A549 treated with AZD9567 at 1 μM for 4 hours (cell line): Measurements from ENCODE around the gene SF3B4. TPM values are rescaled to one million over a fixed set of nuclear protein-coding genes. Genes with fewer than 3 reads are reported as not detected.

Source experiments
- total RNA-seq: library from RNA; stranded (reverse); fragments of 200-300 nt; extraction: Qiagen RNA extraction; gene quantifications from 5 replicates; pipeline ENCODE4 v1.2.3, GENCODE V29; 2022; ENCODE audit not compliant: insufficient read depth

SF3B4 gene
- 116 to 136 TPM (median 125 TPM) in 5 replicates for total RNA-seq

GRCh38 chr1:149927563-149928400 lies at the start of gene SF3B4:
Gene SF3B4 (minus strand): TSS chr1:149927803. CDS start chr1:149927759, 44 bp downstream.

GRCh38 chr1:149936170-149936991 lies 8.8 kb upstream of the SF3B4 start, which contains the start of gene MTMR11:
Gene MTMR11 (minus strand): TSS chr1:149936879. CDS start chr1:149936647, 232 bp downstream.

GRCh38 chr1:149917571-149918144 lies 9.9 kb downstream of the SF3B4 start, which contains the start of gene SV2A:
Gene SV2A (minus strand): TSS chr1:149917844. CDS start chr1:149913840, 4,004 bp downstream.

GRCh38 chr1:149899460-149900284 lies 27.9 kb downstream of the SF3B4 start, which contains the start of gene BOLA1:
Gene BOLA1 (plus strand): TSS chr1:149899568. CDS start chr1:149900060, 492 bp downstream.

Other genes starting within 250 kb of the SF3B4 start
- gene FCGR1A, start 145.1 kb downstream of the SF3B4 start, total RNA-seq: not detected in 5 replicates
- 11.9 to 23.7 TPM (median 21.8 TPM) in 5 replicates for gene BOLA1, start 28.2 kb downstream of the SF3B4 start, total RNA-seq
- gene SV2A, start 10.0 kb downstream of the SF3B4 start, total RNA-seq: 0.08 to 0.16 TPM (median 0.10 TPM) in 4 of 5 replicates, not detected in the other
- gene MTMR11, start 9.1 kb upstream of the SF3B4 start, total RNA-seq: 2.8 to 7.8 TPM (median 6.6 TPM) in 5 replicates
- 10.4 to 13.1 TPM (median 11.6 TPM) in 5 replicates for gene OTUD7B, start 82.9 kb upstream of the SF3B4 start, total RNA-seq
- 15.0 to 18.1 TPM (median 15.7 TPM) in 5 replicates for gene VPS45, start 140.0 kb upstream of the SF3B4 start, total RNA-seq
- gene PLEKHO1, start 222.1 kb upstream of the SF3B4 start, total RNA-seq: 5.6 to 14.8 TPM (median 6.7 TPM) in 5 replicates